GM12878 (cell line): ENCODE results near the gene ISG20L2.

ENCODE experiments used
- BHLHE40 ChIP-seq, 2 experiments: fragments of 450-650 bp in 1 of 2; IDR thresholded peaks; 2 replicates each; pipeline ENCODE4 v1.6.1; 2011 to 2017; ENCODE audit warnings: low read depth in 2 of 2, borderline replicate concordance in 1 of 2, improper control_type of control experiment in 1 of 2, low read length in 1 of 2, mild to moderate bottlenecking in 1 of 2
- BMI1 ChIP-seq: fragments of 450-650 bp; IDR thresholded peaks from 2 replicates; pipeline ENCODE4 v1.6.1; 2016; ENCODE audit warnings: mild to moderate bottlenecking, moderate library complexity, borderline replicate concordance
- CEBPB ChIP-seq, 2 experiments: fragments of 150-350 bp in 1 of 2; IDR thresholded peaks; 2 replicates each; pipeline ENCODE4 v1.6.1; 2012 to 2014; ENCODE audit warnings: low read depth in 2 of 2, low read length in 2 of 2, borderline replicate concordance in 1 of 2, inconsistent platforms in 1 of 2
- CTCF ChIP-seq, 3 experiments: IDR thresholded peaks in 2 of 3; conservative IDR thresholded peaks in 1 of 3; 2 replicates each; pipeline ENCODE4 v1.5.1; 2011; ENCODE audit warnings: low read depth in 3 of 3, low read length in 3 of 3, mild to moderate bottlenecking in 3 of 3, control low read depth in 2 of 3, moderate library complexity in 2 of 3, inconsistent platforms in 1 of 3, mixed read lengths in 1 of 3; ENCODE audit not compliant: control insufficient read depth in 2 of 3, insufficient read depth in 1 of 3; ENCODE audit errors: extremely low read depth in 1 of 3
- EZH2 ChIP-seq: IDR thresholded peaks from 2 replicates; pipeline ENCODE4 v1.6.1; 2012; ENCODE audit warnings: low read depth, mild to moderate bottlenecking, control low read depth, inconsistent platforms, low read length, borderline replicate concordance; ENCODE audit not compliant: control insufficient read depth
- JUND ChIP-seq: IDR thresholded peaks from 2 replicates; pipeline ENCODE4 v1.6.1; 2012; ENCODE audit warnings: low read depth, mild to moderate bottlenecking, low read length, improper control_type of control experiment, moderate library complexity
- NFIC ChIP-seq: IDR thresholded peaks from 2 replicates; pipeline ENCODE4 v1.6.1; 2012; ENCODE audit warnings: low read depth, mild to moderate bottlenecking, inconsistent platforms, low read length, moderate library complexity
- PAX5 ChIP-seq: IDR thresholded peaks from 2 replicates; pipeline ENCODE4 v1.6.1; 2011; ENCODE audit warnings: low read depth, low read length, borderline replicate concordance
- TARDBP ChIP-seq: IDR thresholded peaks from 2 replicates; pipeline ENCODE4 v1.6.1; 2016; ENCODE audit warnings: borderline replicate concordance
- ZNF274 ChIP-seq: IDR thresholded peaks from one replicate; pipeline ENCODE4 v1.8.0; 2011; ENCODE audit not compliant: insufficient read length, insufficient read depth
- TF ChIP-seq, protein P1 (sequence below): IDR thresholded peaks from 2 replicates; pipeline ENCODE4 v1.6.1; 2012; ENCODE audit warnings: low read depth, low read length, improper control_type of control experiment
- TF ChIP-seq, protein P2 (sequence below): IDR thresholded peaks from 2 replicates; pipeline ENCODE4 v1.6.1; 2012; ENCODE audit warnings: low read depth, low read length, improper control_type of control experiment

- TF ChIP-seq JUND: no peak
- no peak for TF ChIP-seq TARDBP
- no peak for TF ChIP-seq ZNF274
- TF ChIP-seq PAX5: no peak
- TF ChIP-seq, protein P1, sequence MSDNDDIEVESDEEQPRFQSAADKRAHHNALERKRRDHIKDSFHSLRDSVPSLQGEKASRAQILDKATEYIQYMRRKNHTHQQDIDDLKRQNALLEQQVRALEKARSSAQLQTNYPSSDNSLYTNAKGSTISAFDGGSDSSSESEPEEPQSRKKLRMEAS: no peak
- no peak for TF ChIP-seq NFIC
- no peak for TF ChIP-seq CEBPB (IDR thresholded peaks at IDR 0.05; ENCODE audit: borderline replicate concordance in 1 of 2, low read depth in 2 of 2, low read length in 2 of 2)
- no peak for TF ChIP-seq EZH2
- no peak for TF ChIP-seq CTCF (IDR thresholded peaks at IDR 0.05 in 2 of 3, conservative IDR thresholded peaks at IDR 0.05 in 1 of 3; ENCODE audit: control insufficient read depth in 2 of 3, extremely low read depth in 1 of 3, insufficient read depth in 1 of 3, low read depth in 3 of 3, low read length in 3 of 3)
- TF ChIP-seq BMI1: no peak
- no peak for TF ChIP-seq BHLHE40 (IDR thresholded peaks at IDR 0.05; ENCODE audit: borderline replicate concordance in 1 of 2, low read depth in 2 of 2, low read length in 1 of 2)
- TF ChIP-seq, protein P2, sequence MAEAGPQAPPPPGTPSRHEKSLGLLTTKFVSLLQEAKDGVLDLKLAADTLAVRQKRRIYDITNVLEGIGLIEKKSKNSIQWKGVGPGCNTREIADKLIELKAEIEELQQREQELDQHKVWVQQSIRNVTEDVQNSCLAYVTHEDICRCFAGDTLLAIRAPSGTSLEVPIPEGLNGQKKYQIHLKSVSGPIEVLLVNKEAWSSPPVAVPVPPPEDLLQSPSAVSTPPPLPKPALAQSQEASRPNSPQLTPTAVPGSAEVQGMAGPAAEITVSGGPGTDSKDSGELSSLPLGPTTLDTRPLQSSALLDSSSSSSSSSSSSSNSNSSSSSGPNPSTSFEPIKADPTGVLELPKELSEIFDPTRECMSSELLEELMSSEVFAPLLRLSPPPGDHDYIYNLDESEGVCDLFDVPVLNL: no peak
Measured at GRCh38 chr1:156693848-156694689, 34.5 kb downstream of the ISG20L2 start.
